Sigmoid colon (tissue), 4 donors: ENCODE results near the gene GPC3.

Experiments used
- EP300 ChIP-seq, 4 donors: sonication (generic); formaldehyde crosslinking; IDR thresholded peaks; one replicate each; pipeline ENCODE4 v1.6.1; 2017; ENCODE audit warnings: antibody characterized with exemption in 4 of 4
- POLR2A ChIP-seq, 2 donors: fragments of 450-650 bp; IDR thresholded peaks; one replicate each; pipeline ENCODE4 v1.6.1; 2016; ENCODE audit warnings: antibody characterized with exemption in 2 of 2, mild to moderate bottlenecking in 2 of 2, moderate library complexity in 2 of 2
- POLR2AphosphoS5 ChIP-seq, 4 donors: sonication (generic); formaldehyde crosslinking; IDR thresholded peaks; one replicate each; pipeline ENCODE4 v1.6.1; 2017; ENCODE audit warnings: antibody characterized with exemption in 4 of 4
- TF ChIP-seq, protein P1 (sequence below), 4 experiments: fragments of 450-650 bp in 3 of 4; fragments of 200-600 bp in 1 of 4; IDR thresholded peaks; one replicate each; pipeline ENCODE4 v1.5.1; 2016 to 2019; ENCODE audit warnings: antibody characterized with exemption in 4 of 4, mild to moderate bottlenecking in 3 of 4, moderate library complexity in 2 of 4

GRCh38 chrX:133794126-133794525 is 191.3 kb downstream of the GPC3 start:
- TF ChIP-seq POLR2AphosphoS5 (IDR thresholded peaks at IDR 0.05) (no peak), EP300 (IDR thresholded peaks at IDR 0.05) (no peak), POLR2A (IDR thresholded peaks at IDR 0.05) (no peak)
- TF ChIP-seq, protein P1, sequence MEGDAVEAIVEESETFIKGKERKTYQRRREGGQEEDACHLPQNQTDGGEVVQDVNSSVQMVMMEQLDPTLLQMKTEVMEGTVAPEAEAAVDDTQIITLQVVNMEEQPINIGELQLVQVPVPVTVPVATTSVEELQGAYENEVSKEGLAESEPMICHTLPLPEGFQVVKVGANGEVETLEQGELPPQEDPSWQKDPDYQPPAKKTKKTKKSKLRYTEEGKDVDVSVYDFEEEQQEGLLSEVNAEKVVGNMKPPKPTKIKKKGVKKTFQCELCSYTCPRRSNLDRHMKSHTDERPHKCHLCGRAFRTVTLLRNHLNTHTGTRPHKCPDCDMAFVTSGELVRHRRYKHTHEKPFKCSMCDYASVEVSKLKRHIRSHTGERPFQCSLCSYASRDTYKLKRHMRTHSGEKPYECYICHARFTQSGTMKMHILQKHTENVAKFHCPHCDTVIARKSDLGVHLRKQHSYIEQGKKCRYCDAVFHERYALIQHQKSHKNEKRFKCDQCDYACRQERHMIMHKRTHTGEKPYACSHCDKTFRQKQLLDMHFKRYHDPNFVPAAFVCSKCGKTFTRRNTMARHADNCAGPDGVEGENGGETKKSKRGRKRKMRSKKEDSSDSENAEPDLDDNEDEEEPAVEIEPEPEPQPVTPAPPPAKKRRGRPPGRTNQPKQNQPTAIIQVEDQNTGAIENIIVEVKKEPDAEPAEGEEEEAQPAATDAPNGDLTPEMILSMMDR (IDR thresholded peaks at IDR 0.05) = no peak
